ENCODE measurements around the gene S100A4.

The S100A4 gene

GRCh38 chr1:153503766-153504165 is 41.8 kb downstream of the S100A4 start:
- no peak for DNase-seq

GRCh38 chr1:153498746-153499145 is 46.9 kb downstream of the S100A4 start:
- DNase-seq: no peak

GRCh38 chr1:153495536-153495935 is 50.1 kb downstream of the S100A4 start:
- no peak for DNase-seq

GRCh38 chr1:153494976-153495535 is 50.5 kb downstream of the S100A4 start:
- DNase-seq: peak in 1 of 2 experiments; percentile 43
